HG03066 (cell line): Measurements from ENCODE around the gene PI4K2A.
A peak's percentile ranks its signal among the peaks of the same experiment; 100 is the strongest.
"Not testable (repeated sequence)": the region's sequence is repeated elsewhere in the genome, so short reads cannot be mapped to it uniquely, and the experiment has no call there.

Experiments used
- ATAC-seq: cut with Tn5 transposase; IDR thresholded peaks from one replicate; pipeline ENCODE4 v1.9.1; 2021; ENCODE audit warnings: low read depth; ENCODE audit not compliant: unreplicated experiment

PI4K2A gene

GRCh38 chr10:97667463-97667862 lies 27.0 kb downstream of the PI4K2A start:
- no peak for ATAC-seq

GRCh38 chr10:97669571-97669970 lies 29.1 kb downstream of the PI4K2A start:
- no peak for ATAC-seq

GRCh38 chr10:97673736-97674525 lies 33.5 kb downstream of the PI4K2A start:
- no peak for ATAC-seq

- no peak for ATAC-seq
Measured at GRCh38 chr10:97675222-97675621, 34.8 kb downstream of the PI4K2A start.

- ATAC-seq: peak; percentile 78
Measured at GRCh38 chr10:97676770-97677581, 36.5 kb downstream of the PI4K2A start.

- ATAC-seq: no peak
Measured at GRCh38 chr10:97679594-97679993, 39.1 kb downstream of the PI4K2A start.

GRCh38 chr10:97682042-97682441 lies 41.6 kb downstream of the PI4K2A start:
- no peak for ATAC-seq

GRCh38 chr10:97683556-97684367 lies 43.3 kb downstream of the PI4K2A start:
- no peak for ATAC-seq

GRCh38 chr10:97684368-97684713 lies 43.9 kb downstream of the PI4K2A start:
- ATAC-seq: not testable (repeated sequence)

- no peak for ATAC-seq
Measured at GRCh38 chr10:97684866-97685394, 44.5 kb downstream of the PI4K2A start.

GRCh38 chr10:97685395-97685958 lies 45.0 kb downstream of the PI4K2A start:
- ATAC-seq: no peak

GRCh38 chr10:97686301-97686961 lies 46.0 kb downstream of the PI4K2A start:
- no peak for ATAC-seq

GRCh38 chr10:97686962-97687784 lies 46.7 kb downstream of the PI4K2A start, which contains the start of gene AVPI1:
Gene AVPI1, minus strand, starts transcription at chr10:97687241. Its CDS starts 7,336 bp downstream, at chr10:97679905.
- ATAC-seq: peak; percentile 94

GRCh38 chr10:97687785-97688781 lies 47.6 kb downstream of the PI4K2A start:
- ATAC-seq: no peak

- ATAC-seq: no peak
Measured at GRCh38 chr10:97689559-97690020, 49.1 kb downstream of the PI4K2A start.

- no peak for ATAC-seq
Measured at GRCh38 chr10:97690133-97690532, 49.7 kb downstream of the PI4K2A start.

- ATAC-seq: not testable (repeated sequence)
Measured at GRCh38 chr10:97698072-97698655, 57.7 kb downstream of the PI4K2A start.
